Body of pancreas (tissue), 4 donors: Measurements from ENCODE around the gene SCGB1A1. TPM values are rescaled to one million over a fixed set of nuclear protein-coding genes. Genes with fewer than 3 reads are reported as not detected.
A peak's percentile ranks its signal among the peaks of the same experiment; 100 is the strongest.

Experiments
- ATAC-seq: fragments of 150-250 bp; one replicate; pipeline ENCODE4 v1.9.1; 2016
- DNase-seq, 4 donors: peaks; one replicate each; pipeline ENCODE4 v3.0.0-alpha.2; 2019
- H3K27ac ChIP-seq, 4 donors: fragments of 200-600 bp; sonication (generic); 1 replicate in 3 of 4; 2 replicates in 1 of 4; pipeline versions ENCODE4 v1.5.1 to v1.6.1; 2016 to 2019; ENCODE audit warnings: mild to moderate bottlenecking in 1 of 4, mixed read lengths in 1 of 4, moderate library complexity in 1 of 4
- H3K27me3 ChIP-seq, 2 donors: fragments of 200-600 bp; sonication (generic); one replicate each; pipeline ENCODE4 v1.6.0; 2016; ENCODE audit warnings: mild to moderate bottlenecking in 1 of 2
- H3K36me3 ChIP-seq, 2 donors: fragments of 200-600 bp; sonication (generic); replicated peaks in 1 of 2; 2 replicates each; pipeline ENCODE4 v1.5.1; 2016; ENCODE audit warnings: low read depth in 2 of 2; ENCODE audit not compliant: insufficient read depth in 1 of 2
- H3K4me1 ChIP-seq: fragments of 200-600 bp; sonication (generic); one replicate; pipeline ENCODE4 v1.6.0; 2016
- H3K4me3 ChIP-seq, 2 donors: fragments of 200-600 bp; sonication (generic); 1 replicate in 1 of 2; 2 replicates in 1 of 2; pipeline ENCODE4 v1.5.1; 2016 to 2019
- H3K9me3 ChIP-seq, 3 donors: fragments of 200-600 bp; sonication (generic); 1 replicate in 2 of 3; 2 replicates in 1 of 3; pipeline ENCODE4 v1.5.1; 2016
- POLR2A ChIP-seq, 3 donors: fragments of 450-650 bp; IDR thresholded peaks; one replicate each; pipeline ENCODE4 v1.6.1; 2016; ENCODE audit warnings: antibody characterized with exemption in 3 of 3, mild to moderate bottlenecking in 2 of 3
- WGBS, 2 donors: methylation state at CpG; one replicate each; pipeline ENCODE4 v1.1.5; 2017; 5-methylcytosine and 5-hydroxymethylcytosine counted together
- intact Hi-C: fragments of 100-400 bp; cut with DNase I; formaldehyde crosslinking; loops from one replicate; pipeline ENCODE4 v1.15.1; 2023
- total RNA-seq, 2 donors: library from RNA; depleted of rRNA; stranded (reverse); fragments of >200 nt; gene quantifications; one replicate each; pipeline ENCODE4 v1.1.0, GENCODE V29; 2016
- TF ChIP-seq, protein P1 (sequence below), 7 experiments: fragments of 450-650 bp in 4 of 7; fragments of 200-600 bp in 3 of 7; sonication (generic) in 3 of 7; IDR thresholded peaks; one replicate each; pipeline ENCODE4 v1.5.1; 2016 to 2019; ENCODE audit warnings: antibody characterized with exemption in 7 of 7

SCGB1A1 gene
- total RNA-seq, 2 donors from 2014 or later: not detected

DNA sequence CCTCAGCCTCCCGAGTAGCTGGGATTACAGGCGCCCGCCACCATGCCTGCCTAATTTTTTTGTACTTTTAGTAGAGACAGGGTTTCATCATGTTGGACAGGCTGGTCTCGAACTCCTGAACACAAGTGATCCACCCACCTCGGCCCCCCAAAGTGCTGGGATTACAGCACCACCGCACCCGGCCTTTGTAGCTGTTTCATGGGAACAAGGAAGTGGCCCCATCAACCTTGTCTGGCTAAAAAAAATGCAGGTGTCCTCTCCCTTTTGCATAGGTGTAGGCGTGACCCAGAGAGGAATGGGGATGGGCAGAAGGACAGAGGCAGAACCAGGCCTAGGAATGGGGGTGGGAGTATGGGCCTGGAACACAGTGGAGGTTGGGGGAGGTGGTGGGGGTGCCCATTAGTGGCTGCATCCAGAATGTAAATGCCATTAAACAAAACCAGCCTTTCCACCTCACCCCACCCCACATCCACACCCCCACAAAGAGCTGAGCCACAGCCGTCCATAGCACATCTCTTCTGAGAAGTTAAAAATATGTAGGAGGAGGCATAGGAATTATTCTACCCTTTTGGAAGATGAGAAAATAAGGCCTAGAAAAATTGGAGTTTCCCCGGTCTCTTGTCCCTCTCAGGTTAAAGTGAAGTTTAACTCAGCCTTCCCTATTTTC is 22.8 kb upstream of the SCGB1A1 start:
- Histone ChIP-seq H3K27ac (no peak overlapping the region), H3K36me3 (no peaks in the 10 kb centered on the region), H3K4me1 (peaks cover 17% of the 10 kb centered on the region), H3K4me3 (no peak overlapping the region), H3K27me3 (no peaks in the 10 kb centered on the region), H3K9me3 (no peaks in the 10 kb centered on the region)
- intact Hi-C loops: no loop called here
- DNase-seq (no peak), ATAC-seq (no peak)
- WGBS, 2 donors: 76 to 78% methylated on average over 10 of the region's 10 CpGs
- TF ChIP-seq POLR2A (IDR thresholded peaks at IDR 0.05): no peak
- TF ChIP-seq, protein P1, sequence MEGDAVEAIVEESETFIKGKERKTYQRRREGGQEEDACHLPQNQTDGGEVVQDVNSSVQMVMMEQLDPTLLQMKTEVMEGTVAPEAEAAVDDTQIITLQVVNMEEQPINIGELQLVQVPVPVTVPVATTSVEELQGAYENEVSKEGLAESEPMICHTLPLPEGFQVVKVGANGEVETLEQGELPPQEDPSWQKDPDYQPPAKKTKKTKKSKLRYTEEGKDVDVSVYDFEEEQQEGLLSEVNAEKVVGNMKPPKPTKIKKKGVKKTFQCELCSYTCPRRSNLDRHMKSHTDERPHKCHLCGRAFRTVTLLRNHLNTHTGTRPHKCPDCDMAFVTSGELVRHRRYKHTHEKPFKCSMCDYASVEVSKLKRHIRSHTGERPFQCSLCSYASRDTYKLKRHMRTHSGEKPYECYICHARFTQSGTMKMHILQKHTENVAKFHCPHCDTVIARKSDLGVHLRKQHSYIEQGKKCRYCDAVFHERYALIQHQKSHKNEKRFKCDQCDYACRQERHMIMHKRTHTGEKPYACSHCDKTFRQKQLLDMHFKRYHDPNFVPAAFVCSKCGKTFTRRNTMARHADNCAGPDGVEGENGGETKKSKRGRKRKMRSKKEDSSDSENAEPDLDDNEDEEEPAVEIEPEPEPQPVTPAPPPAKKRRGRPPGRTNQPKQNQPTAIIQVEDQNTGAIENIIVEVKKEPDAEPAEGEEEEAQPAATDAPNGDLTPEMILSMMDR (IDR thresholded peaks at IDR 0.05): no peak

DNA sequence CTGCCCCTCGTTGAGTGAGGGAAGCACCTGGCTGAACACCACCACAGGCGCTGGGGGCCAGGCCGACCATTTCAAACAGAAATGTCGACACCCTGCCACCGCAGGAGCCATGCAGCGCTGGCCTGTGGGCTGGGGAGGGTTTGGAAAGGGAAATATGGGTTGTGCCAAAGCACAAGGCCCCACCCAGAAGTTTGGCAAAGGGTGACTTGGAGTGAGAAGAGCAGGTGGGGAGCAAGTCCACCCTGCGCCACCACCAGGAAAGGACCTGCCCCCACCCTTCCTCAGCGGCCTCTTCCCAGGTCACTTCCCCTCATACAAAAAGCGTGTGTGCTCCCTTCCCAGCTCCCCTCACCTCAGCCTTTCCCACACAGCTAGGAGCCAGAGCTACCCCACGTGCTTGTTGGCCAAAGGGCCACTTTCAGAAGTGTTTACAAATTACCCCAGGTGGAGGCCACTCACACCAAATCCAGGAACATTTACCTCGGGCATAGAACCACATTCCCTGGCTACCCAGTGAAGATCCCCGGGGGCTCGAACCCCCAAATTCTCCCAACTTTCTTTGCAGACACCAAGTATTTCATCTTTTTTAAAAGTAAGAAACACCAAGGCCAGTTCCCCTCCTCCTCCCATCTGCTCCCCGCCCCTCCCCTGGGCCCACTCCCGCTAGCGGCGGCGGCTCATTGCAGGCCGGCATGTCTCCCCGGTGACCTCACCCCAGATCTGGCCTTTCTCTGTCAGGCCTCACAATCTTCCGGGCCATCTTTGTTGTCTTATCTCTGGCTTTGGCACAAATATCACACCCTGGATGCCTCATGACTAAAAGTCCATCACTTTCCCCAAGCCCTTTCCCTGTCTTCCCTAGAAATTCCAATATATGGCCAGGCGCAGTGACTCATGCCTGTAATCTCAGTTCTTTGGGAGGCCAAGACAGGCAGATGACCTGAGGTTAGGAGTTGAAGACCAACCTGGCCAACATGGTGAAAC is 20.5 kb upstream of the SCGB1A1 start:
- Histone ChIP-seq H3K4me3 (no peak overlapping the region), H3K4me1 (peaks cover 17% of the 10 kb centered on the region), H3K27me3 (no peaks in the 10 kb centered on the region), H3K27ac (no peak overlapping the region), H3K9me3 (no peaks in the 10 kb centered on the region), H3K36me3 (no peaks in the 10 kb centered on the region)
- peak in 1 of 4 donors; percentile 23 for DNase-seq
- 67 to 70% methylated on average over 20 to 21 of the region's 22 CpGs for WGBS, 2 donors
- no peak for ATAC-seq
- TF ChIP-seq, protein P1 (IDR thresholded peaks at IDR 0.05): no peak
- no peak for TF ChIP-seq POLR2A (IDR thresholded peaks at IDR 0.05)
- intact Hi-C loops: no loop called here

DNA sequence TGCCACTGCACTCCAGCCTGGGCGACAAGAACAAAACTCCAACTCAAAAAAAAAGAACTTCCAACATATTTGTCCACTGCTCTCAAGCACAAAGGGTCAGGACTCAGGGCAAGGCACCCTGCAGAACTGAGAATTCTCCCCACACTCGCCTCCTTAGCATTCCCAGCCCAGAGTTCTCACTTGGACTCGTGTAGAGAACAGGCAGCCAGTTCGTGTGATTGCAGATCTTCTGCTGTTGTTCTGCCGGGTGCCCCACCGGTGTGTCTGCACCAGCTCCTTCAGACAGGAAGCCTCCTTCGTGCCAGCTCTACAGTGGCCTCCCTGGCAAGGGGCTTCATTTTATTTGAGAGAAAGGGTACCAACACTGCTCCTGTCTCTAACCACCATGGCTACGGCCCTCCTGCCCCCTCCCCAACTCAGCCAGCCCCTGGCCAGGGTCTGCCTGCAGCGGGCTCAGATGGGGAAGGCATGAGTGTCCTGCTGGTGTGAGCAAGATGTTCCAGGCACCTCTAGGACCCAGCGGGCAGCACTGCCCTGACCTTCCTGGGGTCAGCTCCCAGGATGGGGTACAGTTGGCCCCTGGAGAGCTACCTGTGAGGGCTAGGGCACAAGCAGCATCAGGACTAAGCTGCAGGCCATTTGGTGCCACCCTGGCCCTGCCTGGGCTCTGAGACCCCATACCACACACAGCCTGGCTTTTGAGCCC is 19.5 kb upstream of the SCGB1A1 start:
- DNase-seq: no peak

DNA sequence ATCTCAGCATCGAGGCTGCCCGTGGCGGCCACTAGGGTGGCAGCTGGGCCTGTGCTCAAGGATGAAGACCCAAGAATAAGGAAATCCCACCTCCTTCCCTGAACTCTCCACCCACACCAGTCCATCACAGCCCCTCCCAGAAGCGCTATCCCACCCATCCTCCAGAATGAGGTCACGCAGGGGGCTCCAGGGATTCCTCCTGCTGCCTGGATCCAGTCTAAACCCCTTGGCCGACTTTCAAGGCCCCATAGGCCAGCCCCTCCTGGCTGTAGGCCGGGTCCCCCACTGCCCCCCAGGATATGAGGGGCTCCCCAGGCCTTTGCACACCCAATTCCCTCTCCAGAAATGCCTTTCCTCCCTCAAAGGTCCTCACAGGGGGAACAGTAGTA is 19.0 kb upstream of the SCGB1A1 start:
- ATAC-seq: no peak
- no peak overlapping the region for H3K27ac ChIP-seq
- no peak overlapping the region for H3K4me3 ChIP-seq
- H3K27me3 ChIP-seq: no peaks in the 10 kb centered on the region
- peaks cover 17% of the 10 kb centered on the region for H3K4me1 ChIP-seq
- intact Hi-C loops: no loop called here
- no peak for DNase-seq
- 61 to 71% methylated on average over 5 to 7 of the region's 7 CpGs for WGBS, 2 donors
- H3K9me3 ChIP-seq: no peaks in the 10 kb centered on the region
- no peaks in the 10 kb centered on the region for H3K36me3 ChIP-seq
- TF ChIP-seq, protein P1 (IDR thresholded peaks at IDR 0.05): no peak
- no peak for TF ChIP-seq POLR2A (IDR thresholded peaks at IDR 0.05)

More for the DNA sequence above, 19.5 kb upstream of the SCGB1A1 start:
- Histone ChIP-seq H3K27ac (peak overlapping the region in 1 of 4 donors; percentile 24), H3K9me3 (no peaks in the 10 kb centered on the region), H3K27me3 (no peaks in the 10 kb centered on the region), H3K36me3 (no peaks in the 10 kb centered on the region), H3K4me1 (peaks cover 17% of the 10 kb centered on the region), H3K4me3 (no peak overlapping the region)
- intact Hi-C loops: no loop called here
- no peak for ATAC-seq
- WGBS, 2 donors: 48 to 62% methylated on average over 6 to 10 of the region's 10 CpGs
- TF ChIP-seq POLR2A (IDR thresholded peaks at IDR 0.05): no peak
- TF ChIP-seq, protein P1 (IDR thresholded peaks at IDR 0.05): no peak
